HG02943 (cell line): Measurements from ENCODE around the gene EIF2S2.

Source experiments
- ATAC-seq: cut with Tn5 transposase; IDR thresholded peaks from one replicate; pipeline ENCODE4 v1.9.1; 2021; ENCODE audit warnings: mild to moderate bottlenecking, low read depth, moderate library complexity; ENCODE audit not compliant: unreplicated experiment

EIF2S2 gene

GRCh38 chr20:34066476-34067090 is 45.5 kb downstream of the EIF2S2 start:
- no peak for ATAC-seq

DNA sequence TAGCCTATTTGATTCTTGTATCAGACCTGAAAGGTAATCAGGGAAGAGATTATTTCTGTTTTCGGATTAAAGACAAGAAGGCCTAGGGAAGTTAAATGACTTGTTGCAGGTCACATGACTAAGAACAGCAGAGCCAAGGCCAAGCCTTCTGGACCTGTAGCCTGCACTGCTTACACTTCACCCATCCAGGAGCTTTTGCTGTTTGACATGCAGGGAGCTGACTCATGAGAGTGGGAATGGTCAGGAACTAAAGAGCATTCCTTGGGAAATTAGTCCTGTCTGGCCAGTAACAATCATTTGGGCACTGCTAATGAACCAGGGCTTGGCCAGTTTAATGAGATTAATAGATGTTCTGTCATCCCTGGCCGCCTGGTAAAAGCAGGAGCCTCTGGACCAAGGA is 46.8 kb downstream of the EIF2S2 start:
- ATAC-seq, result no peak

- no peak for ATAC-seq
These were observed 47.8 kb downstream of the EIF2S2 start for GRCh38 chr20:34064286-34064685.

- ATAC-seq, result no peak
These were observed 49.2 kb downstream of the EIF2S2 start for GRCh38 chr20:34062570-34063482.

GRCh38 chr20:34061695-34062094 is 50.3 kb downstream of the EIF2S2 start:
- no peak for ATAC-seq

DNA sequence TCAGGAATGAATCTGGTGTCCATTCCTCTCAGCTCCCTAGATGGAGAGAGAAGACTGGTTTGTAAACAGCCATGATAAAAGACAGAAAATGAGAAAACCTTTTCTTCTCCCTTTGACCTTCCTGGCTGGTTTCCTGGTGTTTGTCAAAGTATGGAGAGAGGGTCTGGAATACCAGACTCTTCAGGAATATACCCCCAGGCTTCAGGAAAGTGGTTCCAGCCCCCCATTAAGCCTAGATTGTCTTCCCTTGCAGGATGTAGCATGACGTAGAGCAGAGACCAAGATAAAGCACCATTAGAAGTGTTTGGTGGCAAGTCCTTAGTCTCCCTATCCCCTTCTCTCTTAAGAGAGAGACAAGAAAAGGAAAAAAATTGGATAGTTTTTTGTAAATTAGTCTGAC is 51.1 kb downstream of the EIF2S2 start:
- ATAC-seq, result no peak

DNA sequence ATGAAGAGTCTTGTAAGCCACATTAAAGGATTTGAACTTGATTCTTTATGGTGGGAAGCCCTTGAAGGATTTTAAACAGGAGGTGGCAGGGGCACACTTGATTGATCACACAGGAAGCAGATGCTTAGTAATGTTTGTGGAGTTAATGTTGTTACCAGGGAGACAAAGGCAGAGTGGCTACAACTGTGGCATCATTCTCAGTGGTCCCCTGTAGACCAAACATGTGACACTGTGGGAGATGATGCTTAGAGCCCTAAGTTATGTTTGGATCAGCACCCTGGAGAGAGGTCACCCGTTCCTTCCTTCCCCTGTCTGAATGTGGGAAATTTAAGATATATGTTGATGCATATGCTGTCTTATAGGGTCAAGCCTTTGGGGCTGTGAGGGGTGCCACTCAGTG is 53.2 kb downstream of the EIF2S2 start:
- no peak for ATAC-seq

DNA sequence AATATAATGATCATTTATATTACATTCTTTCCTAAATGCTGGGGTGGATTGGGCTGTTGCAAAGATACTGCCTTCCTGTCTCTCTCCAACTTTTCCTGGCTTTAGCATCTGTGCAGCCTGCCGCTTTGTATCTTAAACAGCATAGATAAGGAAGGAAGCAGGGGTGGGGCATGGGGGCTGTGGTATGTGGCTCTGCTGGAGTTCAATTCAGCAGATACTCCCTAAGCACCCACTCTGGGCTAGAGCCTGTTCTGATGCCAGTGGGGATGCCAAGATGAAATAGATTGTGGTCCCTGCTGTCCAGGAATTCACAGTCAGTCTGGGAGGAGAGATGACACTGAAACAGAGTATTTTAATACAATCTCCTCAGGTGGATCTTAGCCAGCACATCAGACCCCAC is 56.8 kb downstream of the EIF2S2 start:
- ATAC-seq, result no peak

DNA sequence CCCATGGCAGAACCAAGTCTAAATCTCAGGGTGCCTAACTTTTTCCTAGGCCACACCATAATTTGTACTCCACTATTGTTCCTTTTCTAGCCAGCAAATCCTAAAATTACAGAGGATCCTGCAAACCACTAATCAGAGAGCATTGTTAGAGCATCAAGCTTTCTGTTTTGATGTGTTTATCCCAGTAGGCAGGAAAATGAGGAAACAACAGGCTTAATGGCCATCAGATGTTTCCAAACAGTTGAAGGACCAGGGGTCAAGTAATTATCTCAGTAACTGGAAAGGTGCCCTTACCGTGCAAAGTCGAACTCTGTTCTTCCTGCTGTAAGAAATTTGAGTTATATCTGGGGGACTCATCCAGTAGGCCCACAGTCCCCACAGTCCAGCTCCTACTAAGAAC is 59.6 kb downstream of the EIF2S2 start:
- ATAC-seq, result no peak

DNA sequence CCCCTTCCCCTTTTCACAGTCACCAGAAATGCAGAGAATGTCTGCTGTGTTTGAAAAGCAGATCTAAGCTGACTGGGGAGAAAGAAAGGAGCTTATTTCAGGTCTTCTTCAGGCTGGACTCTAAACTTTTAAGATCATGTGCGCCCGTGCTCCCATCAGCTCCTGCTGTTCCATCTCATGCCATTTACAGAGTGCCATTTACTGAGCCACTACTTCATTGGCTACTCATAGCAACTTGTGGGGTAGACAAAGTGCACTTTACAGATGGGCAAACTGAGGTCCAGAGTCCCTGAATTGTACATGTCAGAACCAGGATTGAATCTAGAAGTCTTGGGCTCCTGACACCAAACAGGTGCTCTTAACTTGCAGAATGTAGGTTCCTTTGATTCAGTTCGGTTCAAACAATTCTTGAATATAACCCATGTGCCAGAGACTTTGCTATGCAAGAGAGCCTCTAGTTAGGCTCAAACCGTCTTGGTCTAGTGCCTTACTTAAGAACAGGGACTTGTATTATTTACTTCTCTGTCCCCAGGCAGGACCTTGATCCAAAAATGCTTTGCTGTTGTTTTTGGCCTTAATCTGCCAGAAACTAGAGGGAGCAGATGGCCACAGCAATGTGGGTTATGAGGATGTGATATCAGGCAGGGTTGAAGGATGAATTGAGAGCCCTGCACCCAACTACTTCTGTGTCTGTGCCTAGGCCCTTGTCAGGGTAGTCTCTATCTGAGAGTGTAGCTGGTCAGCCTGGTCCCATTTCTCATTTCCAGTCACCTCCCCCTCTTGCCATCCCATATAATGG is 61.9 kb downstream of the EIF2S2 start:
- no peak for ATAC-seq

DNA sequence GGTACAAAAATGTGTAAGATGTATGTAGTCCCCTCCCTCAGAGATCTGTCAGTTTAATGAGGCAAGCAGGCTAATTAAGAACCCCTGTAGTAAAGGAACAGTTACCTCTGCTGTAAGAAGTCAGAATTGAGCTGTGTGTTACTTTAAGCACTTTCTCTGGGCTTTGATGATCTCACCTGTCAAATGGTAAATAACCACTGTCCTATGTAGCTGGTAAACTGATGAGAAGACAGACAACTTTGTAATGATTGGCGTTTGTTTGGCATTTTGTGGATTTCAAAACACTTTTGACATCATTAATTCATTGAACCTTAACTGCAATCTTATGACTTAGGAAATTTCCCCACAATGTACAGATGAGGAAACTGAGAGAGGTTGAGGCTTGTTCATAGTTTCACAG is 62.7 kb downstream of the EIF2S2 start:
- no peak for ATAC-seq

DNA sequence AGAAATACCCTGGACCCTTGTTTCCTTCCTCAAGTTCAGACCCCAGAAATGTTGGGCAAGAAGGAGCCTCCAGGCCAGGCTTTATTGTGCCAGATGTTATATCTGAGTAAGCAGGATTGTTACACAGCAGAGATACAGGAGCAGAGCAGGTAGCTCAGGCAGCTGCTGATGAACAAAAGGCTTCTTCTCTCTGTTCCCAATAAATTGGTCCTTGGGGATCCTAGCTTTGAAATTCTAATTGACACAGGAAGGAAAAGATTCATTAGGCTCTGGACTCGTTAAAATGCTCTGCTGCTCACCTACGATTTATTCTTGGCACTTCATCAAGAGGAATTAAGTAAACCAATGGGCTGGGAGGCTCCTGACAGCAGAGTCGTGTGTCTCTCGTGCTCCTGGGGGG is 64.1 kb downstream of the EIF2S2 start:
- no peak for ATAC-seq

DNA sequence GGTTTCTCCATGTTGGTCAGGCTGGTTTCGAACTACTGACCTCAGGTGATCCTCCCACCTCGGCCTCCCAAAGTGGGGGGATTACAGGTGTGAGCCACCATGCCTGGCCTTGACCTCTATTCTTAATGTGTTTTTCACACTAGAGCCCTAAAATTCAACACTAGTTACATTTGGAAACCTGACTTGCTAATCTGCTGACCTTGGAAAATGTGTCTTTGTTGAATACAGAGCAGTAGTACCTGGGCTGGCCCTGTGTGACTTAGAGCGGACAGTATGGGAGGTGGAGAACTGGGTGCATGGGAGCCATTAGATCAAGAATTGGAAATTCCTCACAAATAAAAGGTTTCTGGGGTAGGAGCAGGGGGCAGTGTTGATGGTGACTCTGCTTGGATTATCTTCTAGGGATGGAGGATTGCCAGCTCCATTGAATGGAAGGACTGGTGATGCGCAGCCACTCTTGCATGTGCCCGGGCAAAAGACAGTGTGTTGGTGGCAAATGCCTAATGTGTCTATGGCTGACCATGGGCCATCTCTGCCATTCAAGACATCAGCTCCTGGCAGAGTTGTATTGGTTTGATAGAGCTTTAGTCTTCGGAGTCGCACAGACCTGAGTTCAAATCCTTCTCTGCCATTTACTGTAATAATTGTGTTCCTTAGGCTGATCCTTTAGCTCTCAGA is 64.9 kb downstream of the EIF2S2 start:
- ATAC-seq, result no peak

DNA sequence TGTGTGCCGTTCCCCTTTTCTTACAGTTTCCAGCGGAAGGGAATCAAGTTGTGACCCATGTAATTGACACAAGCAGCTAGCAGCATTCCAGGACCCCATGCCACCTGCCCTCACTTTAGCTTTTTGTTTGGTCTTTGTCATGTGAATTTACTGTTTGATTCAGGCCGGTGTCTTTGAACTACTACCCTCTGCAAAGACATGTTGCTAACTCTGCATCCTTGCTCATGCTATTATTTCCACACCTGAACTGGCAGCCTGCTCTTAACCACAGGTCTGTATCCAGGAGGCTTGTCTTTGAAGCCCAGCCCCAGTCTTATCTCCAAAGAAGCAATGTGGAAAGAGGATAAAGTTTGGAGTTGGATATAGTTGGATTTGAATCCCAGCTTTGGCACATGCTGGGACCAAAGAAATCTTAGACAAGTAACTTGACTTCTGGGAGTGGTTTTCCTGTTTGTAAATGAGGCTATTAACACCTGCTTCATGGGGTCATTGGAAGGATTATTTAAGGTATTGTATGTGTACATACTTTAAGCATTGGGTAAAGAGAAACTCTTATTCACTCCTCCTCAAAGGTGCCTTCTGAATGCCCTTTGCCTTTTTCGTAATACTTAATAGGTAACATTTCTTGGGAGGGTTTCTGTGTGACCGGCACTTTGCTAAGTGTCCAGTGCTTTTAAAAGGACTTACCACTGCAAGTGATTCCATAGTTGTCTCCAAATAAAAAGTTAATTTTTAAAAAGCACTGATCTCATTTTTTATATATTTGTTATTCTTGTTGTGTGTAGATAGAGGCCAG is 65.9 kb downstream of the EIF2S2 start:
- ATAC-seq, result no peak

- no peak for ATAC-seq
These were observed 66.7 kb downstream of the EIF2S2 start for GRCh38 chr20:34045294-34045693.

- no peak for ATAC-seq
These were observed 69.0 kb downstream of the EIF2S2 start for GRCh38 chr20:34043025-34043424.

GRCh38 chr20:34042262-34042661 is 69.8 kb downstream of the EIF2S2 start:
- ATAC-seq, result no peak

DNA sequence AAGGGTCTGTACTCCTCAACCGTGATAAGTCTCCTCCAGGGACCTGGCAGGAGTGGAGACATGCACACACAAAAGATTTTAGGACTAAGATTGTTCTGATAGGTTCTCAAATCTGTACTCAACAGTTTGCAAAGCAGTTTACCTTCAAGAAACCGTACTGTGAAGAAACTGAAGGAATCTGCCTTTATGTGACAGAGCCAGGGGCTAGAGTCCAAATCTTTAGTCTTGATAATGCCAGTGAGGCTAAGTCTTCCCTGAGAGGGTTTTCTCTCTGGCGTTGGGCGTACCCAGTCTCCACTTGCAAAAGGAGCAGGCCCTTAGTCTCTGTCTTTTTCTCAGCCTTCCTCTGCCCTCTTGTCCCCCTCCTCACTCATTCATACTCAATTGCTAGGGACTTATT is 70.8 kb downstream of the EIF2S2 start:
- no peak for ATAC-seq

- ATAC-seq, result no peak
These were observed 71.6 kb downstream of the EIF2S2 start for GRCh38 chr20:34040300-34040995.
